AG08395 (cell line): ENCODE results near the gene ATP8B4.
"Not testable (repeated sequence)": the region's sequence is repeated elsewhere in the genome, so short reads cannot be mapped to it uniquely, and the experiment has no call there.

Experiments
- DNase-seq: peaks from one replicate; pipeline ENCODE4 v3.0.0; 2012; ENCODE audit warnings: mixed read lengths, low spot score

Gene ATP8B4

DNA sequence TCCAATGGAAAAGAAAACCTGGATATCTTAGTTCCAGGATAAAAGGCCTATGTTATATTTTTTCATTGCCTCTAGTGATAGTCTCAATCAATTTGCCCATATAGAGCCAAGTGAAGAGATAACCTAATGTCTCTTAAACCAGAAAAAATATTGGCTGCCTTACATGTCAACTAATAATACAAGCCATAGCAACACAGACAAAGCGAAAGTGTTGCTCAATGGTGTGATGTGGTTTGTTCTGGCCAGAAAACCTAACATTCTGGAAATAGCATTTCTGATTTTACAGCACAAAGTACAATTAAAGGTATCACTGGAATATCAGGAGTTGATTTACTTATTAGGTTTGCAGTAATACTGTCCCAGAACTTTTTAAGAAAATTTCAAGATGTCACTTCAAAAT lies 101.5 kb downstream of the ATP8B4 start:
- DNase-seq: peak; percentile 25

DNA sequence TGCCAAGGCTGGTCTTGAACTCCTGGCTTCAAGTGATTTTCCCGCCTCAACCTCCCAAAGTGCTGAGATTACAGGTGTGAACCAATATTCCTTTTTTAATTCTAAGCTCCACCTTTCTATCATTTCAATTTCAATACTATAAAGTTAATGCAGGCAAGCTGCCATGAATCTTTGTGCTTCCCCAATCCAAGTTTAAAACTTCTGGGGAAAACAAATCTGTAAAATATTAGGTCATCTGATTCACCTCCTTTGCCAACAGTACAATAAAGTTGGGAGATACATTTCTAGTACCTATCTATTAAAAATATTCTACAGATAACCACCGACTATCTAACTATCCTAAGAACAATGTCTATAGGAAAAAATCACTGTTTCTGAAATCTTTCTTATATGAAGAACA lies 102.1 kb downstream of the ATP8B4 start:
- DNase-seq: no peak

DNA sequence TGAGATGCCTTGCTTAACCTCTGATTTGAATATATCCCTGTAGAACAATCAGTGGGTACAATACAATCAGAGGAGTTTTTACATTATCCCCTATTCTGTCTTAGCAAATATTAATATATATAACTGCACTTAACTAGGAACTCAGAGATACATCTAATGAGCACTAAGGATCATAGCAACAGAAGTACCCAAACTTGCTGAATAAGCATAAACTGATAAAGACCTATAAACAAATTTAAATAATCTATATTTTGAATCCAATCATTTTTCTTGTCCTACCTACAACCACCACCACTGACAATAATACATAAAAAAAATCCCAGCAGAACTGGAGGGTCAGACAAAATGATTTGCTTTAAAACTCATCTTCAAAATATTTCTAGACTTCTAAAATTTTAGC lies 106.2 kb downstream of the ATP8B4 start:
- no peak for DNase-seq

GRCh38 chr15:50009634-50010033 lies 109.4 kb downstream of the ATP8B4 start:
- no peak for DNase-seq

DNA sequence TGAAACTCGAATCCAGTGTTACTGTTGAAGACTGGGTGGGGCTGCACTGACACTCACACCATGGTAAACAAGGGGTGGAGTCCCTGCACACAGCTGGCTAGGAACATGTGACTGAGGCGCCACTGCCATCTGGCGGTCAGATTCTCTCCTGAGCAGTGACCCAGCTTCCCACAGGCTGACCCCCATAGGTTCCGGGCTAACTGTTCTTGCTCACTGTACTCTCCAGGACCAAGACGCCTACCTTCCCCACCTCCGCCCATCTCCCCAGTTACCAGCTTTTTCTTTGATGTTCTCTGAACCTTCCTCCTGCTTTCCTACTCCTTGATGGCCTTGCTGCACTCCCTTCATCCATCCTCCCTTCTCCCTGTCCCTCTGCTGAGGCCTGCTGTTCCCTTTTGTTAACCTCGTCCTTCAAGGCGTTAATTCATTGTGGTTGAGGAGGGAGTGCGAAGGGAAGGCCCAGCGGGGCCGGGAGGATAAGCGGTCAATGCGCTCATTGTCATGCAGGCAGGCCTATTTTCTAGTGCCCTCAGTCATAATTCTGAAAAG lies 115.2 kb downstream of the ATP8B4 start:
- peak; percentile 93 for DNase-seq

GRCh38 chr15:49991587-49991986 lies 127.4 kb downstream of the ATP8B4 start:
- DNase-seq: no peak

DNA sequence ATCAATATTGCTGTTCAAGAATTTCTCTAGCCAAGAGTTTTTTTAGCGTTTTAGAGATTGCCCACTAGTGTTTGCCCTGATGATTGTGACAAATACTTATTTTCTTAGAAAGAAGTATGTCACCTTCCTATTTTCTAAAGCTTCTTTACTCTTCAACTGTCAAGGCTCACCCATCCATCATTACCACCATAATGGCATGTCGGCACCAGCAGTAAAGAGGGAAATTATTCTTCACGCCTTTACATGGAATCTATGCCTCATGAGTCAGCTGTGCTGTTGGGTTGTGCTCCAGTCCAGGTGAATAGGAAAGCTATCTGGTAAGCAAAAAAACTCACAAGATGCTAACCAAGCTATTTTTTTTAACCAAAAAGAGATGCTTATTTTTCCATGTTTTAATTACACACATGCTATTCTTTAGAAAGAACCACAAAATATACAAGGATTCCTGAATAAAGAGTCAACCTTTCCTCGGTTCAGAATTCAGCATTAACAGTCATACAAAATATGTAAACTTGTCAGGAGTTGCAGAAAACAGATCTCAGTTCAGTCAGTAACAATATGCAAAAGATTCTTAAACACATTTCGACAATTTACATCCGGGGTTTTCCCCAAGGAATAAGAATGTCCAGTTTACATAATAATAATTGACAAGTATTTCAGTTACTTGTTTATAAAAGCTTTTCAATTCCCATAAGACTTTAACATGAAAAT lies 128.0 kb downstream of the ATP8B4 start:
- DNase-seq: peak; percentile 36

- no peak for DNase-seq
Observed at GRCh38 chr15:49989498-49989897, 129.5 kb downstream of the ATP8B4 start.

GRCh38 chr15:49988766-49989165 lies 130.3 kb downstream of the ATP8B4 start:
- no peak for DNase-seq

GRCh38 chr15:49987896-49988295 lies 131.1 kb downstream of the ATP8B4 start:
- no peak for DNase-seq

- DNase-seq: peak; percentile 9
Observed at GRCh38 chr15:49987198-49987785, 131.7 kb downstream of the ATP8B4 start.

- no peak for DNase-seq
Observed at GRCh38 chr15:49986326-49986725, 132.7 kb downstream of the ATP8B4 start.

DNA sequence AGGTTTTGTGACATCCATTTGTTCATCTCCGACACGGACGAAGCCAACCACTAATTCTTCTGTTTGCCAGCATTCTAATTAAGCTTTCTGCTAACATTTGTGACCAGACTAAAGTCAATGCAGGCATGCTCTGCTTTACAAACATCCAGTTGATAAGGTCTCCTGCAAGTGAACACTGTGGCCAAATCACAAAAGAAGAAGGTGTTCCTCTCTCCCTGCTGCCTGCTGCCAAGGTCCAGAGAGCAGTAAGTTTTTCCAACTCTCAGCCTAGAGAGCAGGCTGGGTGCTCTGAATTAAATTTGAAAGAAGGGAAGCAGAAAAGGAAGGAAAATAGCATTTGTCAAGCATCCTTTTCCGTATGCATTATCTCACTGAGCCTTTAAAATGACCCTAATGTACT lies 133.6 kb downstream of the ATP8B4 start:
- no peak for DNase-seq

- no peak for DNase-seq
Observed at GRCh38 chr15:49984436-49984835, 134.6 kb downstream of the ATP8B4 start.

- DNase-seq: no peak
Observed at GRCh38 chr15:49982584-49982983, 136.4 kb downstream of the ATP8B4 start.

- DNase-seq: no peak
Observed at GRCh38 chr15:49979705-49980382, 139.2 kb downstream of the ATP8B4 start.

DNA sequence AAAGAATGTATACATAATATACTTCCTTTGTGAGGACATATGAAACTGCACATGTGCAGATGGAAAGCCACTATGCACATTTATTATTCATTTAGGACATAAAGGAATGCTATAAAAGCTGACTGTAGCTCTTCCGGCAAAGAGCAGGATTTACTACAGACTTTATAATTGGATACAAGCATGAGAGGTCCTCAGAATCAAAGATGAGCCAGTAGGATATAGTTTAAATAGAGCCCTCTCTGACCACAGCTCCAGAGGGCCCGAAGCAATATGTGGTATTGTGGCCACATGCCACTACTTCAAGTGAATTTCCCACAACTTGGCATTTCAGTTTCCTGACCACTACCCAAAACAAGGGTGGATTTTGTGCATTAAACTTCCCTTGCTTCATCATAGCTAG lies 140.9 kb downstream of the ATP8B4 start:
- no peak for DNase-seq

DNA sequence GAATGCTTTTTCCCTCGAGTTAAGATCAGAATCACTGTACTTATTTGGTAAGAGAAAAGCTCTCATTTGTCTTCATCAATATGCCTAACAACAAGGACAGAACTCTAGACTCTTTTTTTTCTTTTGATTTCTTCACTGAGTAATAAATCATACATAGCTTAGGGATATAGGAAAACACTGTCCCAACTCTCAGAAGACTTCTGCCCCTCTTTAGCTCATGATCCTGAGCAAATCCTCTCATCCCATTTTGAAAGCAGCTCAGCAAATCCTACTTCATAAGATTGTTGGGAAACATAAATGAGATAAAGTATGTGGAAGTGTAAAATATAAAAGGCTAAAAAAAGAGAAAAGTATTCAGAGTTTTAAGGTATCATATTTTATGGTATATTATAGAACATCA lies 141.7 kb downstream of the ATP8B4 start:
- DNase-seq: no peak

- DNase-seq: no peak
Observed at GRCh38 chr15:49964551-49964950, 154.5 kb downstream of the ATP8B4 start.

DNA sequence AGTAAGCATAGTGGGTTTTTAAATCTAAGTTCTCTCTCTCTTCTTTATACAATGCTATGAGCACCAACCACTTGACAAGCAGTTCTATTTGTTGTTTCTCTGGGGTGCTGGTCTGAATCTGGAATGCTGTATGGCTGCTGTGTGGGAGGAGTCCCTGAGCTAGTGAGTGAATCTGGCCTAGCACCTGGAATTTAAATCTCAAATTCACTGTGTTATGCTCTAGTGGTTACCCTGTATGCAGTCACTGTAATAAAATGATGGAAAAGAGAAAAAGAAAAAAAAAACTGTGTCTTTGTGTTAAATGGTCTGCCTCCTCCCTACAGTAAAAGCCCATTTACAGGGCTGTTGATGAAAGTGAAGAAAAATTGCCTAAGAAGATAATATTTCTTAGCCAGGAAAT lies 155.0 kb downstream of the ATP8B4 start:
- DNase-seq: no peak

DNA sequence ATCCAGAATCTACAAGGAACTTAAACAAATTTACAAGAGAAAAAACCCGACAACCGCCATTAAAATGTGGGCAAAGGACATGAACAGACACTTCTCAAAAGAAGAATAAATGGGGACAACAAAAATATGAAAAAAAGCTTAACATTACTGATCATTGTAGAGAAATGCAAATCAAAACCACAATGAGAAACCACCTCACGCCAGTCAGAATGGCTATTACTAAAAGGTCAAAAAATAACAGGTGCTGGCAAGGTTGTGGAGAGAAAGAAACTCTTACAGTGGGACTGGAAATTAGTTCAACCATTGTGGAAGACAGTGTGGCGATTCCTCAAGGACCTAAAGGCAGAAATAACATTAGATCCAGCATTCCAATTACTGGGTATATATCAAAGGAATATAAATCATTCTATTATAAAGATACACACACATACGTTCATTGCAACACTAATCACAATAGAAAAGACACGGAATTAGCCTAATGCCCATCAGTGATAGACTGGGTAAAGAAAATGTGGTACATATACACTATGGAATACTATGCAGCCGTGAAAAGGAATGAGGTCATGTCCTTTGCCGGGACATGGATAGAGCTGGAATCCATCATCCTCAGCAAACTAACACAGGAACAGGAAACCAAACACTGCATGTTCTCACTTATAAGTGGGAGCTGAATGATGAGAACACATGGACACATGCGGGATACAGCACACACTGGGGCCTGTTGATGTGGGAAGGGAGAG lies 155.8 kb downstream of the ATP8B4 start:
- not testable (repeated sequence) for DNase-seq

- DNase-seq: no peak
Observed at GRCh38 chr15:49962044-49962602, 156.9 kb downstream of the ATP8B4 start.
